Measurements from ENCODE around the gene CCNK. TPM values are rescaled to one million over a fixed set of nuclear protein-coding genes. Genes with fewer than 3 reads are reported as not detected.

Gene CCNK
- total and polyA plus RNA-seq, 2 experiments from 2014 or later = 20.9 TPM

DNA sequence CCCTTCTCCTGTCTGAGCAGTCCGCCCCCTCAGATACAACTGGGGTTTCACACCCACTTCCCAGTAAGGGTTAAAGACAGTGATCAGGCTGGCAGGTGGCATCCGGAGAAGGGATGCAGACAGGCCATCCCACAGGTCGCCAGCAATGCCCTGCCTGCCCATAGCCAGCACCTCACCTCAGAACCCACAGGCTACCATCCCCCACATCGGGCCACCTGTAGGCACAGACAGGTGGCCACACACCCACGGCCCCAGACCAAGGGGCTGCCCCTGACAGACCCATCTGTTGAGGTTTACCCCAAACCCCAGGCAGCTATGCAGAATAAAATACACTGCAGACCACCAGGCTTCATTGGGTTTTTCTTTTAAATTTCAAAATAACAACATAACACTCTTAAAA, 57.5 kb downstream of the CCNK start:
- Histone ChIP-seq H4K20me1 (ENCODE audit: insufficient read depth) (no peaks in the 10 kb centered on the region), H3K27me3 (replicated peaks; ENCODE audit: insufficient read depth) (no peaks in the 10 kb centered on the region), H3F3A (ENCODE audit: insufficient read depth) (no peaks in the 10 kb centered on the region), H3K9me2 (ENCODE audit: insufficient read depth) (no peaks in the 10 kb centered on the region), H3K9me3 (ENCODE audit: low read depth) (no peaks in the 10 kb centered on the region), H3K79me2 (ENCODE audit: insufficient read depth) (peaks cover 7% of the 10 kb centered on the region; the same call in 1 of the 2 replicates), H3K27ac (no peak overlapping the region), H3K9ac (no peak overlapping the region), H3K4me3 (no peak overlapping the region), H3K4me2 (ENCODE audit: unreplicated experiment) (no peak overlapping the region), H3K4me1 (ENCODE audit: insufficient read depth) (peaks cover 15% of the 10 kb centered on the region), H2AFZ (no peak overlapping the region), H3K36me3 (ENCODE audit: low read depth) (no peaks in the 10 kb centered on the region)
- in situ Hi-C loops (cut with MboI) = no loop called here
- WGBS, 2 experiments (ENCODE audit: low coverage in 1 of 2, low lambda C conversion rate in 2 of 2, missing lambda C conversion rate in 2 of 2) = 55 to 57% methylated on average over 3 to 5 of the region's 5 CpGs
- no peak for TF ChIP-seq EZH2phosphoT487 (IDR thresholded peaks at IDR 0.05; ENCODE audit: insufficient read depth, low read depth)
- no peak for TF ChIP-seq EZH2 (IDR thresholded peaks at IDR 0.05; ENCODE audit: insufficient read depth, poor library complexity, severe bottlenecking)
- DNase-seq = no peak

DNA sequence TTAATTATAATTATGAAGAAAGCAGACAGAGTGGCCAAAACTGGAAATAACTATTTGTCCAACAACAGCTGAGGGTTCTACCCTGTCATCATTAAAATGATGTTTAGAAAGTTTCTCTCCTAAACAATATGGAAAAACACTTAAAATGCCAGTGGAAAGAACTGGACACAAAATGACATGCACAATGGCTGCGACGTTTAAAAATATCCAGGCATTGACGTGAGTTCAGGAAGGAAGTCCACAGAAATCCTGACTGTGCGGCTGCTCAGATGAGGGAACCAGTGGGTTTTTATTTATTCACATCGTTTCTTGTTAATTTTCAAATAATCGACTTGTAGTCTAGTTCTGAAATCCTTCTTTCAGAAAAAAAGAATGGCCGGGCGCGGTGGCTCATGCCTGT, 58.3 kb downstream of the CCNK start:
- Histone ChIP-seq H3K79me2 (ENCODE audit: insufficient read depth) (peaks cover 7% of the 10 kb centered on the region; the same call in 1 of the 2 replicates), H3K4me3 (no peak overlapping the region), H3K9ac (no peak overlapping the region), H4K20me1 (ENCODE audit: insufficient read depth) (no peaks in the 10 kb centered on the region), H3K4me2 (ENCODE audit: unreplicated experiment) (no peak overlapping the region), H3K9me2 (ENCODE audit: insufficient read depth) (no peaks in the 10 kb centered on the region), H3F3A (ENCODE audit: insufficient read depth) (no peaks in the 10 kb centered on the region), H2AFZ (no peak overlapping the region), H3K36me3 (ENCODE audit: low read depth) (no peaks in the 10 kb centered on the region), H3K27ac (no peak overlapping the region), H3K27me3 (replicated peaks; ENCODE audit: insufficient read depth) (no peaks in the 10 kb centered on the region), H3K4me1 (ENCODE audit: insufficient read depth) (peaks cover 15% of the 10 kb centered on the region), H3K9me3 (ENCODE audit: low read depth) (no peaks in the 10 kb centered on the region)
- no peak for TF ChIP-seq EZH2phosphoT487 (IDR thresholded peaks at IDR 0.05; ENCODE audit: insufficient read depth, low read depth)
- TF ChIP-seq EZH2 (IDR thresholded peaks at IDR 0.05; ENCODE audit: insufficient read depth, poor library complexity, severe bottlenecking) = no peak
- no peak for DNase-seq
- 85 to 86% methylated on average over 9 of the region's 9 CpGs for WGBS, 2 experiments (ENCODE audit: low coverage in 1 of 2, low lambda C conversion rate in 2 of 2, missing lambda C conversion rate in 2 of 2)
- in situ Hi-C loops (cut with MboI) = no loop called here

DNA sequence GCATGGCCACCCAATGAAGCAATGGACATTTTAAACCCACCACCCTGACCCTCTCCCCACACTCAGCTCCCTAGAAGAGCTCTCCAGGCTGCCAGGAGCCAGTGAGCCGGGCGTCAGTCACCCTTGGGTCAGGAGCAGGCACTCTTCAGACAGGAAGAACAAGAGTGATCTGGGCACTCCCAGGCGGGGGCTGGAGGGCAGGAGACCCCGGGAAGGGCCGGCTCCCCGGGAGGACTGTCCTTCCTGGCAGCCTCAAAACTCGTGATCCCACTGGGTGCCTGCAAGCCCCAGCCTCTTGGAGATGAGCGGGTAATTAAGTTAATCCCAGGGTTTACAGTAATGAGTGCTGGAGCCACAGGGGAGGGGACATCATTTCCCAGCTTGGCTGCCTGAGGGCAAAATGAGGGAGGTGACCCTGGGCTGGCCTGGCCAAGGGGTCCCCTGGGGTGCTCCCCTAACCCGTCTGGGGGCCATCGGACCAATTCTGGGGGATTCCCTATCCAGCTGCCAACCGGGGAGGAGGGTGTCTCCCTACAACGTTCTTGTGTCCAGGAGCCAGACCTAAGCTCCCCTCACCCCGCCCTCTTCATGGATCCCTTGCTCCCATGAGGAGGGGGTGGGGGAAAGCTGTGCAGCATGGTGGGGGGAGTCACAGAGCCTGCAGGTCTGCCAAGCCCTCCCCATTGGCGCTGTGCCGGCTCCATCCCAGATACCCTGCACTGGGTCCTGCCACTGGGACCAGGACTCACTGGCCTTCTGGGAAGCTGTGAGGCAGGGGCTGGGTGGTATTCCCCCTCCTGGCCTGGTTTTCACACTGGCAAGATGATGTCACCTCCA, 59.2 kb downstream of the CCNK start:
- H3K4me3 ChIP-seq = no peak overlapping the region
- no peaks in the 10 kb centered on the region for H3K9me3 ChIP-seq (ENCODE audit: low read depth)
- TF ChIP-seq EZH2phosphoT487 (IDR thresholded peaks at IDR 0.05; ENCODE audit: insufficient read depth, low read depth) = no peak
- no peak for TF ChIP-seq EZH2 (IDR thresholded peaks at IDR 0.05; ENCODE audit: insufficient read depth, poor library complexity, severe bottlenecking)
- WGBS, 2 experiments (ENCODE audit: low coverage in 1 of 2, low lambda C conversion rate in 2 of 2, missing lambda C conversion rate in 2 of 2) = 59 to 64% methylated on average over 14 to 15 of the region's 15 CpGs
- peaks cover 7% of the 10 kb centered on the region; the same call in 1 of the 2 replicates for H3K79me2 ChIP-seq (ENCODE audit: insufficient read depth)
- H2AFZ ChIP-seq = no peak overlapping the region
- in situ Hi-C loops (cut with MboI) = no loop called here
- H3K4me1 ChIP-seq (ENCODE audit: insufficient read depth) = peaks cover 15% of the 10 kb centered on the region
- H3K27ac ChIP-seq = no peak overlapping the region
- H3K36me3 ChIP-seq (ENCODE audit: low read depth) = no peaks in the 10 kb centered on the region
- no peak overlapping the region for H3K9ac ChIP-seq
- H3K27me3 ChIP-seq (replicated peaks; ENCODE audit: insufficient read depth) = no peaks in the 10 kb centered on the region; the same call in 1 of the 2 replicates
- H4K20me1 ChIP-seq (ENCODE audit: insufficient read depth) = no peaks in the 10 kb centered on the region
- H3K9me2 ChIP-seq (ENCODE audit: insufficient read depth) = no peaks in the 10 kb centered on the region
- no peaks in the 10 kb centered on the region for H3F3A ChIP-seq (ENCODE audit: insufficient read depth)
- no peak overlapping the region for H3K4me2 ChIP-seq (ENCODE audit: unreplicated experiment)
- DNase-seq = no peak

DNA sequence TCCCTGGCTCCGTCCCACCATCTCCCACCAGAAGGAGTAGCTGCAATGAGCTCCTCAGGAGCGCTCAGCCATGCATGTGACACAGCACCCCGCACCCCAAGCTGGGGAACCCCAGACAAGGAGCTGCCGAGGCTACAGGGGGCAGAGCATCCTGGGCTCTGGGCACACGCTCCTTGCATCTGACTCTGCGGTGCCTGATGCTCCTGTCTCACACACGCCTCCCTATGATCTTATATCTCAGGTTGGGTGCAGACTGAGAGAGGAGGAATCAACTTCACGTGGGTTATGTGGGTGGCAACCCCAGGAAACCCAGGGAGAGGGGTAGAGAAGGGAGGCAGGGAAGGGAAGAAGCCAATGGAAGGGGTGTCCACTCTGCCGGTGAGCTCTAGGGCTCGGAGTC, 60.0 kb downstream of the CCNK start:
- H3K4me2 ChIP-seq (ENCODE audit: unreplicated experiment) = no peak overlapping the region
- H3K4me3 ChIP-seq = no peak overlapping the region
- no peak for TF ChIP-seq EZH2phosphoT487 (IDR thresholded peaks at IDR 0.05; ENCODE audit: insufficient read depth, low read depth)
- TF ChIP-seq EZH2 (IDR thresholded peaks at IDR 0.05; ENCODE audit: insufficient read depth, poor library complexity, severe bottlenecking) = no peak
- H3K27ac ChIP-seq = no peak overlapping the region
- no peak overlapping the region for H2AFZ ChIP-seq
- H3K9me2 ChIP-seq (ENCODE audit: insufficient read depth) = no peaks in the 10 kb centered on the region
- H3K27me3 ChIP-seq (replicated peaks; ENCODE audit: insufficient read depth) = no peaks in the 10 kb centered on the region; the same call in 1 of the 2 replicates
- WGBS, 2 experiments (ENCODE audit: low coverage in 1 of 2, low lambda C conversion rate in 2 of 2, missing lambda C conversion rate in 2 of 2) = 81 to 88% methylated on average over 10 of the region's 10 CpGs
- no peaks in the 10 kb centered on the region for H3K36me3 ChIP-seq (ENCODE audit: low read depth)
- H3K4me1 ChIP-seq (ENCODE audit: insufficient read depth) = peaks cover 17% of the 10 kb centered on the region
- no peaks in the 10 kb centered on the region for H4K20me1 ChIP-seq (ENCODE audit: insufficient read depth)
- no peak overlapping the region for H3K9ac ChIP-seq
- H3K9me3 ChIP-seq (ENCODE audit: low read depth) = no peaks in the 10 kb centered on the region
- in situ Hi-C loops (cut with MboI) = no loop called here
- no peak for DNase-seq
- no peaks in the 10 kb centered on the region for H3F3A ChIP-seq (ENCODE audit: insufficient read depth)
- peaks cover 7% of the 10 kb centered on the region; the same call in 1 of the 2 replicates for H3K79me2 ChIP-seq (ENCODE audit: insufficient read depth)
